SK-N-SH (cell line): ENCODE data around the gene ISL2. TPM values are rescaled to one million over a fixed set of nuclear protein-coding genes. Genes with fewer than 3 reads are reported as not detected.
A peak's percentile ranks its signal among the peaks of the same experiment; 100 is the strongest.

Experiments used
- CTCF ChIA-PET: fragments of 300-600, 350-600 bp; formaldehyde crosslinking; extraction: SDS; loops from one replicate; lab custom pipeline; 2021; lab: Yijun Ruan, JAX
- POLR2A ChIA-PET: fragments of 350-600 bp; sonication (Branson Sonifier 250); formaldehyde crosslinking; extraction: SDS; loops from one replicate; lab custom pipeline; 2020; ENCODE audit warnings: antibody characterized with exemption, inconsistent platforms; lab: Yijun Ruan, JAX
- DNase-seq: peaks from one replicate; pipeline ENCODE4 v3.0.0; 2012
- H2AFZ ChIP-seq: fragments of 200-600 bp; sonication (generic); 2 replicates; pipeline ENCODE4 v1.8.1; 2016; ENCODE audit warnings: antibody characterized with exemption, mild to moderate bottlenecking, low read depth
- H3F3A ChIP-seq: fragments of 200-600 bp; sonication (generic); replicated peaks from 2 replicates; pipeline ENCODE3; 2016; ENCODE audit warnings: antibody characterized with exemption, mild to moderate bottlenecking; ENCODE audit not compliant: insufficient read depth
- H3K27ac ChIP-seq, 2 experiments: fragments of 200-500 bp in 1 of 2; fragments of 200-600 bp in 1 of 2; sonication (Bioruptor generic) in 1 of 2; sonication (generic), shearing (Covaris generic) in 1 of 2; 2 replicates each; pipeline versions ENCODE4 v1.5.1 to v1.6.1; 2014 to 2016; ENCODE audit warnings: low read depth in 2 of 2, inconsistent platforms in 1 of 2, low read length in 1 of 2, mild to moderate bottlenecking in 1 of 2, mixed read lengths in 1 of 2
- H3K27me3 ChIP-seq: fragments of 200-600 bp; sonication (generic), shearing (Covaris generic); 2 replicates; pipeline ENCODE4 v1.6.1; 2016; ENCODE audit warnings: mixed run types; ENCODE audit not compliant: insufficient read depth
- H3K36me3 ChIP-seq, 2 experiments: fragments of 200-500 bp in 1 of 2; fragments of 200-600 bp in 1 of 2; sonication (Bioruptor generic) in 1 of 2; sonication (generic) in 1 of 2; replicated peaks in 1 of 2; 2 replicates each; pipeline versions ENCODE3 to v1.5.1; 2014 to 2016; ENCODE audit warnings: low read length in 1 of 2, mild to moderate bottlenecking in 1 of 2; ENCODE audit not compliant: insufficient read depth in 2 of 2, control insufficient read depth in 1 of 2
- H3K4me1 ChIP-seq, 2 experiments: fragments of 200-500 bp in 1 of 2; fragments of 200-600 bp in 1 of 2; sonication (Bioruptor generic) in 1 of 2; sonication (generic), shearing (Covaris generic) in 1 of 2; 2 replicates each; pipeline versions ENCODE4 v1.5.1 to v1.6.1; 2014 to 2016; ENCODE audit warnings: low read depth in 1 of 2, low read length in 1 of 2, mixed run types in 1 of 2; ENCODE audit not compliant: insufficient read depth in 2 of 2, control insufficient read depth in 1 of 2
- H3K4me2 ChIP-seq: fragments of 200-600 bp; sonication (generic), shearing (Covaris generic); 2 replicates; pipeline ENCODE4 v1.6.1; 2017; ENCODE audit warnings: mixed run types
- H3K4me3 ChIP-seq, 2 experiments: fragments of 200-500 bp in 1 of 2; fragments of 200-600 bp in 1 of 2; sonication (Bioruptor generic) in 1 of 2; sonication (generic), shearing (Covaris generic) in 1 of 2; 2 replicates each; pipeline versions ENCODE4 v1.5.1 to v1.8.1; 2014 to 2016; ENCODE audit warnings: low read depth in 2 of 2, inconsistent platforms in 1 of 2, low read length in 1 of 2, mild to moderate bottlenecking in 1 of 2, mixed read lengths in 1 of 2, moderate library complexity in 1 of 2
- H3K79me2 ChIP-seq: fragments of 200-600 bp; sonication (generic); 2 replicates; pipeline ENCODE4 v1.8.1; 2017; ENCODE audit warnings: mild to moderate bottlenecking; ENCODE audit not compliant: insufficient read depth
- H3K9ac ChIP-seq: fragments of 200-600 bp; sonication (generic); 2 replicates; pipeline ENCODE4 v1.6.1; 2017; ENCODE audit warnings: mixed run types
- H3K9me2 ChIP-seq: fragments of 200-600 bp; sonication (generic); 2 replicates; pipeline ENCODE4 v1.6.1; 2017; ENCODE audit warnings: mixed run types
- H3K9me3 ChIP-seq: fragments of 200-600 bp; sonication (generic); 2 replicates; pipeline ENCODE4 v1.6.1; 2017; ENCODE audit warnings: mixed run types, mild to moderate bottlenecking, moderate library complexity
- H4K20me1 ChIP-seq: fragments of 200-600 bp; sonication (generic); 2 replicates; pipeline ENCODE4 v1.6.1; 2017; ENCODE audit warnings: mild to moderate bottlenecking, mixed run types; ENCODE audit not compliant: insufficient read depth
- ELF1 ChIP-seq: IDR thresholded peaks from 2 replicates; pipeline ENCODE4 v1.4.0; 2012
- EP300 ChIP-seq, 2 experiments: IDR thresholded peaks; 2 replicates each; pipeline versions ENCODE4 v1.4.0 to v1.6.1; 2012; ENCODE audit warnings: borderline replicate concordance in 1 of 2, low read depth in 1 of 2, low read length in 1 of 2
- EZH2phosphoT487 ChIP-seq: fragments of 200-600 bp; sonication (generic); IDR thresholded peaks from 2 replicates; pipeline ENCODE4 v1.6.1; 2017; ENCODE audit warnings: low read depth, mixed run types, mild to moderate bottlenecking, antibody characterized with exemption, moderate library complexity, borderline replicate concordance
- FOSL2 ChIP-seq: IDR thresholded peaks from 2 replicates; pipeline ENCODE4 v1.4.0; 2012; ENCODE audit warnings: low read depth, mild to moderate bottlenecking, moderate library complexity, borderline replicate concordance
- FOXJ3 ChIP-seq: sonication (generic); formaldehyde crosslinking; IDR thresholded peaks from 2 replicates; pipeline ENCODE4 v1.5.1; 2020; ENCODE audit warnings: mild to moderate bottlenecking, missing genetic modification reagents
- FOXM1 ChIP-seq: IDR thresholded peaks from 2 replicates; pipeline ENCODE4 v1.4.0; 2012; ENCODE audit warnings: low read depth, mild to moderate bottlenecking
- GATA2 ChIP-seq: sonication (generic); formaldehyde crosslinking; IDR thresholded peaks from 2 replicates; pipeline ENCODE4 v1.5.0; 2020; ENCODE audit warnings: mild to moderate bottlenecking, missing genetic modification reagents
- IRF3 ChIP-seq: fragments of 150-350 bp; IDR thresholded peaks from 2 replicates; pipeline ENCODE4 v1.6.1; 2016; ENCODE audit warnings: mild to moderate bottlenecking, low read depth, low read length
- JUND ChIP-seq: IDR thresholded peaks from 2 replicates; pipeline ENCODE4 v1.4.0; 2012
- MEF2A ChIP-seq: IDR thresholded peaks from 2 replicates; pipeline ENCODE4 v1.4.0; 2012; ENCODE audit warnings: low read depth, borderline replicate concordance
- MXI1 ChIP-seq: IDR thresholded peaks from 2 replicates; pipeline ENCODE4 v1.6.1; 2012; ENCODE audit warnings: mild to moderate bottlenecking, low read depth, low read length, improper control_type of control experiment
- NFIC ChIP-seq: IDR thresholded peaks from 2 replicates; pipeline ENCODE4 v1.4.0; 2012; ENCODE audit warnings: borderline replicate concordance
- PBX3 ChIP-seq: IDR thresholded peaks from 2 replicates; pipeline ENCODE4; 2012
- POLR2AphosphoS5 ChIP-seq: IDR thresholded peaks from 2 replicates; pipeline ENCODE4 v1.6.1; 2012; ENCODE audit warnings: low read depth, low read length
- RAD21 ChIP-seq: IDR thresholded peaks from 2 replicates; pipeline ENCODE4 v1.6.1; 2012; ENCODE audit warnings: mild to moderate bottlenecking, low read length
- REST ChIP-seq: IDR thresholded peaks from 2 replicates; pipeline ENCODE4 v1.6.1; 2012; ENCODE audit warnings: mild to moderate bottlenecking, low read depth, low read length, moderate library complexity
- RXRA ChIP-seq: IDR thresholded peaks from 2 replicates; pipeline ENCODE4 v1.4.0; 2012; ENCODE audit warnings: low read depth, mild to moderate bottlenecking, borderline replicate concordance
- SIN3A ChIP-seq: IDR thresholded peaks from 2 replicates; pipeline ENCODE4 v1.6.1; 2012; ENCODE audit warnings: low read depth, mild to moderate bottlenecking, low read length, moderate library complexity, borderline replicate concordance
- SMC3 ChIP-seq: IDR thresholded peaks from 2 replicates; pipeline ENCODE4 v1.6.1; 2012; ENCODE audit warnings: low read depth, low read length, improper control_type of control experiment
- TAF1 ChIP-seq: IDR thresholded peaks from 2 replicates; pipeline ENCODE4 v1.6.1; 2012; ENCODE audit warnings: low read depth, mild to moderate bottlenecking, low read length, moderate library complexity, borderline replicate concordance
- TCF12 ChIP-seq: IDR thresholded peaks from 2 replicates; pipeline ENCODE4 v1.4.0; 2012
- TEAD4 ChIP-seq: IDR thresholded peaks from 2 replicates; pipeline ENCODE4 v1.4.0; 2012; ENCODE audit warnings: mild to moderate bottlenecking, borderline replicate concordance; ENCODE audit not compliant: insufficient read depth
- USF2 ChIP-seq: fragments of 150-350 bp; IDR thresholded peaks from 2 replicates; pipeline ENCODE4 v1.6.1; 2017; ENCODE audit warnings: antibody characterized with exemption, low read length, low read depth, borderline replicate concordance
- ZBTB33 ChIP-seq: IDR thresholded peaks from 2 replicates; pipeline ENCODE4 v1.4.0; 2012; ENCODE audit warnings: low read depth, borderline replicate concordance
- WGBS: methylation state at CpG from one replicate; pipeline ENCODE4 v1.1.6; 2017; ENCODE audit warnings: low lambda C conversion rate; 5-methylcytosine and 5-hydroxymethylcytosine counted together
- polyA plus RNA-seq, 3 experiments: library from polyadenylated mRNA; depleted of rRNA; stranded (reverse); fragments of >200 nt; gene quantifications; 2 replicates each; pipeline ENCODE4 v1.2.3, GENCODE V29; 2012

The ISL2 gene
- polyA plus RNA-seq, 1 of the 3 experiments (the other 2 are of a cell fraction): 6.0 TPM

GRCh38 chr15:76327191-76328105 lies 9.1 kb upstream of the ISL2 start:
- DNase-seq: no peak
- CTCF ChIA-PET: interaction anchor here (1.3 kb wide), 1 partner anchor 92 kb away, joined by 4 read pairs; no protein-coding TSS in a partner anchor
- no peak overlapping the region for H3K9ac ChIP-seq

More at GRCh38 chr15:76327191-76328105, 9.1 kb upstream of the ISL2 start:
- Histone ChIP-seq H3K36me3 (no peaks in the 10 kb centered on the region), H3K27ac (no peak overlapping the region), H3K4me3 (no peak overlapping the region), H3K4me1 (no peaks in the 10 kb centered on the region), H2AFZ (no peak overlapping the region), H3K9me3 (no peaks in the 10 kb centered on the region)
- TF ChIP-seq EZH2phosphoT487: no peak
- TF ChIP-seq FOXJ3 (CRISPR knock-in tag): no peak
- no peak for TF ChIP-seq MEF2A
- no peak for TF ChIP-seq FOXM1
- TF ChIP-seq GATA2 (CRISPR knock-in tag): no peak
- TF ChIP-seq SIN3A: no peak
- no peak for TF ChIP-seq REST
- TF ChIP-seq NFIC: peak; percentile 68
- TF ChIP-seq TEAD4: no peak
- TF ChIP-seq USF2: no peak
- TF ChIP-seq TCF12: peak; percentile 79
- TF ChIP-seq JUND: peak; percentile 40; the same call in 1 of the 2 replicates
- peak; percentile 58 for TF ChIP-seq FOSL2
- TF ChIP-seq ZBTB33: no peak
- no peak for TF ChIP-seq EP300 (IDR thresholded peaks at IDR 0.05; ENCODE audit: borderline replicate concordance in 1 of 2, low read depth in 1 of 2, low read length in 1 of 2)
- TF ChIP-seq TAF1: no peak
- TF ChIP-seq POLR2AphosphoS5: no peak
- no peak for TF ChIP-seq RXRA
- TF ChIP-seq SMC3: no peak
- TF ChIP-seq MXI1: no peak
- TF ChIP-seq RAD21: no peak
- TF ChIP-seq ELF1: no peak
- TF ChIP-seq PBX3: 0 out of 2 replicates have a peak, but pooled peaks have one; percentile 17
- no peak for TF ChIP-seq IRF3
- TF ChIP-seq, all 33 proteins: peak for 5
- Histone ChIP-seq H4K20me1 (no peaks in the 10 kb centered on the region), H3K4me2 (no peak overlapping the region), H3F3A (peaks cover 5% of the 10 kb centered on the region), H3K79me2 (no peaks in the 10 kb centered on the region), H3K9me2 (no peaks in the 10 kb centered on the region), H3K27me3 (no peaks in the 10 kb centered on the region)
- POLR2A ChIA-PET: no interaction called here
- WGBS: 59% methylated on average over 8 of the region's 8 CpGs
